Measurements from ENCODE around the gene NXT1.
"Not testable (repeated sequence)": the region's sequence is repeated elsewhere in the genome, so short reads cannot be mapped to it uniquely, and the experiment has no call there.

Gene NXT1

GRCh38 chr20:23350196-23350903 lies at the start of gene NXT1:
TSS of gene NXT1 (plus strand) at chr20:23350791. CDS start at chr20:23354042, 3,251 bp downstream.
- peak; percentile 90 to 94 (median 92) for DNase-seq (ENCODE audit: low read depth in 3 of 3)

- no peak for DNase-seq (ENCODE audit: low read depth in 3 of 3)
Measured at GRCh38 chr20:23301436-23302050, 49.0 kb upstream of the NXT1 start.

DNA sequence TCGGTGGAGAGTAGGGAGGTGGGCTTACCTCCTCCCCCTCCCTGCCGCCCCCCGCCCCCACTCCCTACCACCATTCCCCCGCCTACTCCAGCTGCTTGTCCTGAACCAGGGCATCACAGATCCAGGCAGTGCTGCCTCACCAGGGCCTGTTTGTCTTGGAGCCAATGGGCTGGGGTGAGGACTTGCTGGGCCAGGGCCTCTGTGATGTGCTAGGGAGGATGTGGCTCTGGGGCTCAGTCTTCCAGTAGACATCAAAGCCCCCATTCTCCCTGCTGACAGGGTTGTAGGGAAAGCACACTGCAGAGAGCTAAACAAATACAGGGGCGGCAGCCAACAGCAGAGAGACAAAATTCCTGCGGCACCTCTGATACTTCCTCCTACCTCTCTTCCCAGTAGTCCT lies 48.2 kb upstream of the NXT1 start:
- no peak for DNase-seq (ENCODE audit: low read depth in 3 of 3)

- DNase-seq (ENCODE audit: low read depth in 3 of 3): no peak
Measured at GRCh38 chr20:23302801-23303200, 47.8 kb upstream of the NXT1 start.

- DNase-seq (ENCODE audit: low read depth in 3 of 3): no peak
Measured at GRCh38 chr20:23303325-23304102, 47.1 kb upstream of the NXT1 start.

DNA sequence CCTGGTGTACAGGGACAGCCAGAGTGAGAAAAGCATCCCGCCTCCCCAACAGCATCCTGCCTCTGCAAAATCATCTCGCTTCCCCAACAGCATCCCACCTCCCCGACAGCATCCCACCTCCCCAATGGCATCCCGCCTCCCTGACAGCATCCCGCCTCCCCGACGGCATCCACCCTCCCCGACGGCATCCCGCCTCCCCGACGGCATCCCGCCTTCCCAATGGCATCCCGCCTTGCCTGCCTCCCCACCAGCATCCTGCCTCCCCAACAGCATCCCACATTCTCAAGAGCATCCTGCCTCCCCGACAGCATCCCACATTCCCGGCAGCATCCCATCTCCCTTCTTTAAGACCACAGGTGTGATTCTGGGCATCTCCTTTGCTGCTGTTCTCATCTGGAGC lies 46.0 kb upstream of the NXT1 start:
- DNase-seq (ENCODE audit: low read depth in 3 of 3): no peak

- no peak for DNase-seq (ENCODE audit: low read depth in 3 of 3)
Measured at GRCh38 chr20:23305098-23305497, 45.5 kb upstream of the NXT1 start.

GRCh38 chr20:23307393-23307792 lies 43.2 kb upstream of the NXT1 start:
- not testable (repeated sequence) for DNase-seq (ENCODE audit: low read depth in 3 of 3)

- no peak for DNase-seq (ENCODE audit: low read depth in 3 of 3)
Measured at GRCh38 chr20:23308024-23308423, 42.6 kb upstream of the NXT1 start.

DNA sequence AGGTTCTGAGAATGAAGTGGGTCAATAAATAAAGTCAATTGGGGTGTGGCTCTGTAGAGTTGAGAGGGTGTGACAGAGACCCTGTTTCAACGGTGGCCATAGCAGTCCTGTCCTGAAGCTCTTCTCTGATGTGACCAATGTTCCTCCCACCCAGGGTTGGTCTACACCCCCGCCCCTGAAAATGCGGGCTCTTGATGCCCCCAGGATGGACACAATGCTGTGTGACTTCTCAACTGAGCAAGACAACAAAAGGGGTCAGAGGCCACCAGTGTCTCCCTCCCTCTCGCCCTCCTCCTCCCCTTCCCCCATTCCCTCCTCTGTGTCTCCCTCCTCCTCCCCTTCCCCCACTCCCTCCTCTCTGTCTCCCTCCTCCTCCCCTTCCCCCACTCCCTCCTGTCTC lies 41.7 kb upstream of the NXT1 start:
- DNase-seq (ENCODE audit: low read depth in 3 of 3): no peak

GRCh38 chr20:23309781-23310180 lies 40.8 kb upstream of the NXT1 start:
- no peak for DNase-seq (ENCODE audit: low read depth in 3 of 3)

DNA sequence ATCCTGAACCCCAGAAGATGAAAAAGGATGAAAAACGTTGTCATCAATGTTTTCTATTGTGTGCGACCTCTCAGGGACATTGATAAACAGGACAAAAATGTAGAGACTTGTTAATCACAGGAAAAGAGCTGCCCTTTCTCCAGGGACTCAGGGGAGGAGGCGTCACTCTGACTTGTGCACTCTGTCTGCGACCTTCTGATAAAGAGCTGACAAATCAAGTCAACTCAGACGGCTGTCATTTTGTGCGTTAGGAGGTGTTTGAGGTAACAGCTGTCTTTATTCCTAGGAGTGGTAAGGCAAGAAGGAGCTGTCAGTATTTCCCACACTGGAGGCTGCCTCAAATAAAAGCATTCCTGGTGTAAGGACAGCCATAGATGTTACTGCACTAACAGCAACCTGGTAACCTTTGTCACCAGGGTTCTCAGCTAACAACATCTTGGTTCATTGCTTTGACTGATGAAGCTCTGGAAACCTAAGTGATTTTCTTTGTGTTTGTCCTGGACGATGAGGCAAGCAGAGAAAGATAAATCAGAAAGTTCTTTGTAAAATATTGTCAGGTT lies 38.6 kb upstream of the NXT1 start:
- no peak for DNase-seq (ENCODE audit: low read depth in 3 of 3)

DNA sequence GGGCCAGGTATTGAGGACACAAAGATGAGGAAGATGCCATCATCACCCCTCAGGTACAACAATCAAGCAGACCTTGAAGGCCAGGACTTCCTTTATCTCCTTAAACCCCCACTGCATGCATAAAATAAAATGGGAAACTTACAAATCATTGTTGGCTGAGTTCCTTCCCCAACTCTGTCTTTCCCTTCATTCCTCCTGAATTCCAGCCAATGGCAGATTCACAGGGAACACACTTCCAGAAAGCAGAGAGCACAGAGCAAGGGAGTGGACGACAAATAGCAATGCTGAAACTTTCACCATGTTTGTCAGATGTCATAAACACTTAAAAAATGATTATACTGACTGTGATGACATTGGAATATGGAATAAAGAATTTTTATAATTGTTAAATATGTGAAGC lies 37.3 kb upstream of the NXT1 start:
- DNase-seq (ENCODE audit: low read depth in 3 of 3): no peak

DNA sequence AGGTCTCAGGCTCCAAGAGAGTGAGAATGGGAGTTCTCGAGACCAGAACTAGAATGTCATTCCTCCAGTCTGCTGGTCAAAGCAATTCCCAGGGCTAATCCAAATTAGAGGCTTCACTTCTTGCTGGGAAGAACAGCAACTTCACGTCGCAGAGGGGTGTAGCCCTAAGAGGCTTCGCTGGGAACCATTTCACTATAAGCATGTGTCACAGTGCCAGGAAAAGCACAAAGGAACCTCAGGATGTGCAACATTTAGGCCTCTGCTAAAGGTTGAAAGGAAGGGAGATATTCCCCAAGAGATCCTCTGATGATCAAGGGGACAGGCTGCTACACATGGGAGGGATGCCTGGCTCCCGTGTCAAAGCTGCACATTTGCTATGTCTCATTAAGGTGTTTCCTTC lies 35.9 kb upstream of the NXT1 start:
- DNase-seq (ENCODE audit: low read depth in 3 of 3): no peak

DNA sequence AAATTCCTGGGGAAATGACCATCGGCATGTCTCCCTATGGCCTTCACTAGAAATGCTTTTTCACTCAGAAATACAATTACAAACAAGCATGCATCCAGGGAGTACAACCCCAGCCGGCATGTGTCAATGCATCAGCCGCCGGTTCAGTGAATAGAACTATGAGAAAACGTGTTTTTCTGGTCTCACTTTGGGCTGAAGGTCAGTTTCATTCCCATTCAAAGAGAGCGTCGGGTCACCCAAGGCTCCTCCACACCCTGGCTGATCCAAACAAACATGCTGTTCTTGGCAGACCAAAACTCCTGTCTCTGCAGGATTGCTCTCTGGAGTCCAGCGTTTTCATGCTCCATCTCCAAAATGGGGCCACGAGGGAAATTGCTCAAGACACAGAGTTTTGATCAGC lies 35.5 kb upstream of the NXT1 start:
- DNase-seq (ENCODE audit: low read depth in 3 of 3): no peak

GRCh38 chr20:23316626-23317025 lies 34.0 kb upstream of the NXT1 start:
- no peak for DNase-seq (ENCODE audit: low read depth in 3 of 3)

GRCh38 chr20:23317081-23317480 lies 33.5 kb upstream of the NXT1 start:
- DNase-seq (ENCODE audit: low read depth in 3 of 3): no peak

GRCh38 chr20:23318347-23318746 lies 32.2 kb upstream of the NXT1 start:
- no peak for DNase-seq (ENCODE audit: low read depth in 3 of 3)

DNA sequence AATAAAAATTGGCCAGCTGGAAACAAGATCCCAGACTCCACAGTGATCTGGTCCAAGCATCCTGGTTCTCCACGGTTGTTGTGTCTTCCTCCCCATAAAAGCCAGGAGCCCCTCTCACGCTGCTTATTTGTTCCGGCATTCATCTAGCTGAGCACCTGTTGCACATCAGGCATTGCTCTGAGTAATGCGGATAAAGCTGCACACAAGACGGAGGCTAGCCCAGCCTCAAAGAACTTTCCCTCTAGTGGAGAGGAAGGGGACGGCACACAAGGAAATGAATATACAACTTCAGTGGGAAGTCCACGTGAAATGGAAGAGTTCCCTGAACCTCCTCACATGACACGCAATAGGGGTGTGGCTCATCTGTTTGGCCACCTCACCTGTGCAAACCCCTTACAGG lies 30.3 kb upstream of the NXT1 start:
- no peak for DNase-seq (ENCODE audit: low read depth in 3 of 3)

GRCh38 chr20:23325107-23325506 lies 25.5 kb upstream of the NXT1 start:
- no peak for DNase-seq (ENCODE audit: low read depth in 3 of 3)

GRCh38 chr20:23326774-23327173 lies 23.8 kb upstream of the NXT1 start:
- no peak for DNase-seq (ENCODE audit: low read depth in 3 of 3)

- no peak for DNase-seq (ENCODE audit: low read depth in 3 of 3)
Measured at GRCh38 chr20:23327617-23328333, 22.8 kb upstream of the NXT1 start.

Measured in stimulated activated CD4-positive, alpha-beta T cell treated with anti-CD3 and anti-CD28 coated beads, TNF-alpha, amount 100 ng/mL, for 48 hours (primary cell).